IPS-20b (cell line): ENCODE data around the gene DAB2IP.

Experiments
- H3K27ac ChIP-seq: one replicate; pipeline ENCODE4 v1.5.1; 2013; ENCODE audit warnings: low read length
- H3K27me3 ChIP-seq: 2 replicates; pipeline ENCODE4 v1.6.1; 2013; ENCODE audit warnings: mild to moderate bottlenecking, low read length, inconsistent platforms; ENCODE audit not compliant: insufficient read depth
- H3K36me3 ChIP-seq: 2 replicates; pipeline ENCODE4 v1.6.1; 2013; ENCODE audit warnings: low read depth, mild to moderate bottlenecking, inconsistent platforms, low read length, moderate library complexity; ENCODE audit not compliant: insufficient read depth
- H3K4me1 ChIP-seq: 2 replicates; pipeline ENCODE4 v1.6.1; 2013; ENCODE audit warnings: mild to moderate bottlenecking, control low read depth, inconsistent platforms, low read length, moderate library complexity; ENCODE audit not compliant: insufficient read depth
- H3K4me3 ChIP-seq: 2 replicates; pipeline ENCODE4 v1.5.1; 2013; ENCODE audit warnings: mild to moderate bottlenecking, low read length, inconsistent platforms
- H3K9ac ChIP-seq: 2 replicates; pipeline ENCODE4 v1.6.1; 2013; ENCODE audit warnings: low read depth, mild to moderate bottlenecking, inconsistent platforms, low read length, moderate library complexity
- H3K9me3 ChIP-seq: 2 replicates; pipeline ENCODE4 v1.6.1; 2013; ENCODE audit warnings: mild to moderate bottlenecking, low read depth, low read length, inconsistent platforms; ENCODE audit not compliant: insufficient read depth

DAB2IP gene

DNA sequence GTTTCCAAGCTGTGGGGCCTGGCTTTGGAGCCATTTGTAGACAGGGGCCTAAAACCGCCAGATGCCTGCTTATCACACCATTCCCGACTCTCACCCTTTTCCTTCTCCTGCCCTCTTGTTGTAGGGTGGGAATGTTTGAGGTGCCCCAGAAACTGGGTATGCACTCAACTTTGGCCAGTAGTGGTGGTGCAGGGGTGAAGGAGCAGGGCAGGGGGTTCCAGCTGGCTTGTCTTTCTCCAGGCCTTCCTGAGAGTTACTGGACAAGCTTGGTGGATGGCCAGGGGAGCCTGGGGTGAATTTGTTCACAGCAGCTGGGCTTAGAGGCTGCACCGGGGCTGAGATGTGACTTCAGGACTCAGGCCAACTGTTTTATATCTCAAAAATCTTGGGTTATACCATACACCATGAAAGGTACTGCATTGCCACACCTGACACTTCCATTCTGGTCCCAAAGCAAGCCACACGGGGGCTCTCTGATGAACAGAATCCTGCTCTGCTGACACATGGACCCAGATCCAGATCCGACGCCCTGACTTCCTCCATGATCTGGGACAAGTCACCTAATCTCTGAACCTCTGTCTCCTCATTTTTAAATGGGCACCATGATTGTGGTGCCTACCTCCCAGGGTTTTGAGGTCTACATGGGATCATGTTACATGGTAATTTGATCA lies 62.1 kb downstream of the DAB2IP start:
- Histone ChIP-seq H3K36me3 (peaks cover 3% of the 10 kb centered on the region; the same call in 1 of the 2 replicates), H3K27me3 (no peaks in the 10 kb centered on the region), H3K9me3 (no peaks in the 10 kb centered on the region), H3K9ac (no peak overlapping the region), H3K27ac (no peak overlapping the region), H3K4me1 (peaks cover 10% of the 10 kb centered on the region), H3K4me3 (no peak overlapping the region)

DNA sequence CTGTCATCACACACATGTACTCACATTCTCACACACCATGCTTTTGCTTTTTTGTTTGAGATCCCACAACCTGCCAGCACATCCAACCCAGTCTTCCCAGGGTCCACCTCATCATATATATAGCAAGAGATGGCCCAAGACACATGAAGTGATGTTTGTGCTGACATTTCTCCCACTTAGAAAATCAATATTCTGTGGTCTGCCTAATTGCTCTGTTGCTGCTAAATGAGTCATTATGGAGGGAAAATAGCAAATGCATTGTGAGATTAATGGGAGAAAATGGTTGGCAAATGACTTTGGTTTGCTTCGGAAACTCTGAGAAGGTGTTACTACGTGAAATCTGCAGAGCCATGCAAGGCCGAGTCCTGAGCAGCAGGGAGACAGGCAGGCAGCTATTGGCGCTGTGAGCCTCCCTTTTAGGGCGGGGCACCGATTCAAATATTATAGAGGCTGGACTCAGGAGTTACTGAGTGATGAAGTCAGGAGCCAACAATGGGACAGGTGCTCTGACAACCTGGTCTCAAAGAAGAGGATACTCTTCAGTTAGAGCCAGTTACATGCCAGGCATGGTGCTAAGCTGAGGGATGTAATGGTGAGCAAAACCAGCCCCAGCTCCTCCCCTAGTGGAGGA lies 62.8 kb downstream of the DAB2IP start:
- Histone ChIP-seq H3K9me3 (no peaks in the 10 kb centered on the region), H3K27me3 (no peaks in the 10 kb centered on the region), H3K4me1 (peaks cover 14% of the 10 kb centered on the region), H3K36me3 (peaks cover 3% of the 10 kb centered on the region; the same call in 1 of the 2 replicates), H3K27ac (no peak overlapping the region), H3K4me3 (no peak overlapping the region), H3K9ac (no peak overlapping the region)

DNA sequence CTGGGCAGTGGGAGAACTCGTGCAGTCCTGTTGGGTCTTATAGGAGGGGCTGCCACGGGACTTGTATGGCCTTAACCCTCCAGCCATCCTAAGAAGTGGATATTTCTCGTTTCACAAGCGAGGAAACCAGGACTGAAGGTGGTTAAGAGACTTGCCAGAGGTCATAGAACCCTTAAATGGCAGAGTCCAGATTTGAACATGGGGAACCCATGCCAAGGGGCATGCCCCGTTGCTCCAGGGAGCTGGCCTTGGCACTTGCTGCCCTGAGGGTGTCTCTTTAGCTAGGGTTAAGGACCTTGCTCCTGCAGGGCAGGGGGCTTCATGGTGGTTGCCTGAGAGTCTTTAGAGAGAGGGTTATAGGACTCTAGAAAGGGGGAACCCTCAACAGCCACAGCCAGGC lies 63.4 kb downstream of the DAB2IP start:
- no peaks in the 10 kb centered on the region for H3K27me3 ChIP-seq

DNA sequence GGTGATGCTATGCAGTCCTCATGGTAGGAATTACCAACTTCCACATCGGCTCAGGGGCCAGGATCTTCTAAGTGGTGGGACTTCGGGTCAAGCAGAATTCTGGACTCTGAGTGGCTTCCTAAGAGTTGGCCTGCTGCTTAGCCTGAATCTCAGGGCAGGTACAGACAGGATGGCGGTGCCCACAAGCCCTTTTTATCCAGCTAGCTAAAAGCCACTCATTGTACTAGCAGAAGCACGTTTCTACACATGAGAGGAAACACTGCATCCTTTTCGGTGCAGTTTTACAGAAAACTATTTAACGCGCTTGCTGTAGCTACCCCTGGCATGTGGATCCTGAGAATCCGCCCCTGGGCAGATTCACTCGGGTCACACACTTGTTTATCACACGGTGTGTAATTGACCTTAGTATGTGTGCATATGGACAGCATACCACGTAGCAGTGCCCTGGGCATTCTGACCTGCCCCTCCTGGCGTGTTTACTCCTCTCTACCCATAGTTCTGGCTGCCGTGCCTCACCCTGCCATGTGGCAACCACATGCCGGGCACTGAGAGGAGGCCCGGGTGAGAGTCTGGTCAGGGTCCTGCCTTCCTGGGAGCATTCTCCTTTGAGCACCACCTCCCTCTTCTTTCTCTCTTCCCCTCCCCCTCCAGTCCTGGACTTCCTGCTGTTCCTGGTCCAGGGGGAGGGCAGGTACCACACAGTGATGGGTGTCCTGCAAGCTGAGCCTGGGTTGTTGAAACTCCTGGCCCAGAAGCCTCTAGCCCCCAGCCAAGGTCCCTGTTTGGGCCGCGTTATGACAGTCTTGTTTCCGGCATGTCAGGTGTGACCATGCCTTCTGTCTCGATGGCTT lies 65.9 kb downstream of the DAB2IP start:
- H3K36me3 ChIP-seq, result no peaks in the 10 kb centered on the region
- H3K27ac ChIP-seq, result no peak overlapping the region
- no peaks in the 10 kb centered on the region for H3K27me3 ChIP-seq
- H3K4me1 ChIP-seq, result peaks cover 32% of the 10 kb centered on the region
- H3K9me3 ChIP-seq, result no peaks in the 10 kb centered on the region
- H3K4me3 ChIP-seq, result no peak overlapping the region
- H3K9ac ChIP-seq, result no peak overlapping the region

More for the DNA sequence above, 63.4 kb downstream of the DAB2IP start:
- Histone ChIP-seq H3K36me3 (peaks cover 3% of the 10 kb centered on the region; the same call in 1 of the 2 replicates), H3K27ac (no peak overlapping the region), H3K4me3 (no peak overlapping the region), H3K9ac (no peak overlapping the region), H3K9me3 (no peaks in the 10 kb centered on the region), H3K4me1 (peaks cover 14% of the 10 kb centered on the region)

DNA sequence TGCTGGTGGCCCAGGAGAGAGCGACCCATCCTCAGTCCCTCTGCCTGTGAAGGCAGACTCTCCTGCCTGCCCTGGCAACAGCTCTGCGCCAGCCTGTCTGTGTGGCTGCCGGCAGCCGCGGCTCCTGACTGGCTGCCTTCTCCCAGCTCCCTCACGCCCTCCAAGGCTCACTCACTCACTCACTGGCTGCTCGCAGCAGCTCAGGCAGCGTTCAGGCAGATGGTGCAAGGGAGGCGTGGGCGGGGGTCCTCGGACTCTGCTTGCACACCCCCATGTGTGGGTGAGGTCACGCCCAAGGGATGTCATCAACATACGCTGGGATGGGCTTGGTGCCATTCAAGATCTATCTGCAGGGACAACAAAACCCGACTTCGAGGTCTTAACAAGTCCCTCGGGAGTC lies 66.7 kb downstream of the DAB2IP start:
- H3K36me3 ChIP-seq, result no peaks in the 10 kb centered on the region
- H3K9ac ChIP-seq, result no peak overlapping the region
- H3K27ac ChIP-seq, result no peak overlapping the region
- H3K9me3 ChIP-seq, result no peaks in the 10 kb centered on the region
- H3K27me3 ChIP-seq, result no peaks in the 10 kb centered on the region
- peaks cover 32% of the 10 kb centered on the region for H3K4me1 ChIP-seq
- no peak overlapping the region for H3K4me3 ChIP-seq

DNA sequence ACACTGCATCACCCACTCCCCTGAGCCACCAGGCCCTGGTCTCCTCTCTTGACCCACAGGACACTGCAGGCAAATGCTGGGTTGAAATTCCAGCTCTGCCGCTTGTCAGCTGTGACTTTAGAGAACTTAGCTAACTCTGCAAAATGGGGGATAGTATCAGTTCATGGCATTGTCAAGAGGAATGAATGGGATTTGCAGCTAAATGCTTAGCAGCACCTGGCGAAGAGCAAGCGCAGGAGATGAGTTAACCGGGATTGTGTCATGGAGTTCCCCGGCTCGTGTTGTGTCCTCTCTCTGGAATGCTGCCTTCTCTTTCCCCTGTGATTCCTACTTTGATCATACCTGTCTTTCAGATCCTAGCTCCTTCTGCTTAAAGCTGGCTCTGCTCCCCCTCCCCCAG lies 67.1 kb downstream of the DAB2IP start:
- H3K4me3 ChIP-seq, result no peak overlapping the region

DNA sequence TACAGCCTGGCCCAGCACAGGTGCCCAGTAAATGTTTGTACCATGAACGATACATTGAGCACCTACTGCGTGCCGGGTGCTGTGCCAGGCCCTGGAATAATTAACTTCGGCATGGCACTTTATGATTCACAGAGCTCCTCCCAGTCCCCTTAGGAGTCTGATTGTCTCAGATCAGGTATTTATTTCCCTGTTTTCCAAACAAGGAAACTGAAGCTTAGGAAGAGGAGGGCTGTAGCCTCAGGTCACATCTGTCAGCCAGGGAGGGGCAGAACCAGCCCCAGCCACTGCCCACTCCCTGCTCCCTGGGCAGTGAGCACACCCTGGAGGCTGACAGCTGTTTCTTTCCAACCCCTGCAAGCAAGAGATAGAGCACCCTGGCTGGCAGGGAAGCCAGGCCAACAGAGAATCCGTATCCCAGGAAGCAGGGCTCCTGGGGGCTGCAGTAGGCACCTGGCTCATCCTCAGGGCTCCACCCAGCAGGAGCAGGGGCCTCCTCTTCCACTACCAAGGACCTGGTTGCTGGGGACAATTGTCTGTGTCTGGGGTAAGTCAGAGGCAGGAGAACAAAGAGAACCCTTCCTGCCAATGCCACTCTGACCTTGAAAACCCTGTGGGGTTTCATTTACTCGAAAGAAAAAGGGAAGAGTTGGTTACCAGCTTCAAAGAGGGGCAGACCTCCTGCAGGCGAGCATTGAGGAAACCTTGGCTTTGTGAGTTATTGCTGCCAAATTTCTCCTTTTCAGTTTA lies 69.0 kb downstream of the DAB2IP start:
- Histone ChIP-seq H3K4me1 (peaks cover 32% of the 10 kb centered on the region), H3K27me3 (no peaks in the 10 kb centered on the region), H3K27ac (no peak overlapping the region)

More for the DNA sequence above, 67.1 kb downstream of the DAB2IP start:
- Histone ChIP-seq H3K36me3 (no peaks in the 10 kb centered on the region), H3K27me3 (no peaks in the 10 kb centered on the region), H3K9me3 (no peaks in the 10 kb centered on the region), H3K27ac (no peak overlapping the region), H3K4me1 (peaks cover 32% of the 10 kb centered on the region), H3K9ac (no peak overlapping the region)

DNA sequence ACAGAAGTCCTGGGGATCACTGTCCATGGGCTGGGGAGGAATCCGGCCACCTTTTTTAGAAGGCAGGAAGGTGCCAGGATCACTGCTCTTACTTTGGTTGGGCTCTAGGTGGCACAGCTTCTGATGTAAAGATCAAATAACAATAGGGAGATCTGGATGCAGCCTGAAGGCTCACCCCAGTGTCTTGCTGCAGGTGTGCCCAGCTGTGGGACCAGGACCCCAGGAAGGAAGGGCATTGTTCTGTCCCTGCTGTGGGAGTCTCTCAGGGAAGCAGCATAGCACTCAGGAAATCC lies 69.6 kb downstream of the DAB2IP start:
- H3K9ac ChIP-seq, result no peak overlapping the region
- H3K9me3 ChIP-seq, result no peaks in the 10 kb centered on the region
- no peak overlapping the region for H3K4me3 ChIP-seq
- peaks cover 32% of the 10 kb centered on the region for H3K4me1 ChIP-seq
- H3K27ac ChIP-seq, result no peak overlapping the region
- no peaks in the 10 kb centered on the region for H3K36me3 ChIP-seq
- no peaks in the 10 kb centered on the region for H3K27me3 ChIP-seq

More for the DNA sequence above, 69.0 kb downstream of the DAB2IP start:
- Histone ChIP-seq H3K9me3 (no peaks in the 10 kb centered on the region), H3K36me3 (no peaks in the 10 kb centered on the region), H3K4me3 (no peak overlapping the region), H3K9ac (0 out of 2 replicates have a peak overlapping the region, but pooled peaks have one; percentile 11)

DNA sequence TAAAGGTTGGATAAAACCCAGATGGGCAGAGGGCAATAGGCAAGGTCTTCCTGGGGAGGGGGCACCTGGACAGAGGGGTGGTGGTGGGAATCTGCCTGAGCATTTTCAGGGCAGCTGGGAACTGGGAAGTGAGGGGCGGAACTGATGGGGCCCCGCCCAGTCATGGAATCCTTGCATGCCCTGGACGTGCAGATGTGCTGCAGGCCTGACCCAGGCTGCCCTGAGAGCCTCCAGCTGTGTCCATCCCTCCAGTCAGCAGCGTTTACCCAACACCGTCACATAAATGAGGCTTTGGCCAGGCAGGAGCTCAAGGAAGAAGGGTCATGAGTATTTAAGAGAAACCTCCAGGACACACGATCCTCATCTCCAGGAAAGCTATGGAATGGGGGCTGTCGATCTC lies 70.3 kb downstream of the DAB2IP start:
- H3K27me3 ChIP-seq, result no peaks in the 10 kb centered on the region

DNA sequence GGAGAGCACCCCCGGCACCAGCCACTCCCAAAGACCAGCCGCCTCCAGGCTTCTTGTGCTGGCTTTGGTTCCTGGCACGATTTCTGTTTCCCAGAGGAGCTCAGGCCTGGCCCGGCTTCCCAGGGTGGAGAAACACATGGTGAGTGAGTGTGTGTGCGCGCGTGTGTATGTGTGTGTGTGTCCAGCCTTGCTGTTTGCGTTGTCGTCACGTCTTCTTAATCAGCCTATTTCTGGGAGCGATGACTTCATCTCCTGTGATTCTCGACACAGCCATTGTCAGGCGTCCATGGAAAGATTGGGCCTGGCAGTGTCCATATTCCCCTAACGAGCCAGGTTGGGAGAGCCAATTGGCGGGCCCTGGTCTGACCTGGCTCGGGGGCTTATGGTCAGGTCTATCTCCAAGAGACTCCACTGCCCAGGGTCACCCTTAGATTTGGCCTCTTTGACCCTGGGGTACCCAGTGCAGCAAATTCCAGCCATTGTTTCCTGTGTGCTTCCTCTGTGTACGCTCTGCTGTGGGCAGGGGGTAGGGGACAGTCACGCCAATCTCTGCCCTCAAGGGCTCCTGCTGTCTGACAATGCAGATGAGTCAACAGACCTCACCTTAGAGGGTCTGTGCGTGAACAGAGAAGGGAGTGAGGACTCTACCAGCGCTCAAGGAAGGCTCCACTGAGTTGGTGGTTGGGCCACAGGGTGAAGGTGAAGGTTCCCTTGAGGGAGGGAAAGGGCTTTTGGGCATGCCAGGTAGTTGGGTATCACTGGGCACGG lies 73.8 kb downstream of the DAB2IP start:
- no peaks in the 10 kb centered on the region for H3K9me3 ChIP-seq
- no peak overlapping the region for H3K4me3 ChIP-seq
- H3K27me3 ChIP-seq, result no peaks in the 10 kb centered on the region
- no peak overlapping the region for H3K27ac ChIP-seq
- H3K9ac ChIP-seq, result no peak overlapping the region
- H3K4me1 ChIP-seq, result peaks cover 18% of the 10 kb centered on the region
- H3K36me3 ChIP-seq, result no peaks in the 10 kb centered on the region

More for the DNA sequence above, 70.3 kb downstream of the DAB2IP start:
- H3K4me3 ChIP-seq, result no peak overlapping the region
- peaks cover 32% of the 10 kb centered on the region for H3K4me1 ChIP-seq
- no peak overlapping the region for H3K27ac ChIP-seq
- no peaks in the 10 kb centered on the region for H3K9me3 ChIP-seq
- no peak overlapping the region for H3K9ac ChIP-seq
- H3K36me3 ChIP-seq, result no peaks in the 10 kb centered on the region
